KMS-11 (cell line): ENCODE data around the gene RALGPS1.

Experiments used
- H2AFZ ChIP-seq: fragments of 200-600 bp; sonication (generic); 2 replicates; pipeline ENCODE4 v1.6.1; 2016; ENCODE audit warnings: antibody characterized with exemption, mixed run types, low read depth
- H3K27ac ChIP-seq: fragments of 200-600 bp; sonication (generic); 2 replicates; pipeline ENCODE4 v1.6.1; 2016; ENCODE audit warnings: mild to moderate bottlenecking, mixed run types
- H3K27me3 ChIP-seq: fragments of 200-600 bp; sonication (generic); 2 replicates; pipeline ENCODE4 v1.6.1; 2017; ENCODE audit warnings: mild to moderate bottlenecking, low read depth, mixed run types, moderate library complexity; ENCODE audit not compliant: insufficient read depth
- H3K36me3 ChIP-seq: fragments of 200-600 bp; sonication (generic); 2 replicates; pipeline ENCODE4 v1.6.1; 2017; ENCODE audit warnings: mild to moderate bottlenecking, mixed run types; ENCODE audit not compliant: insufficient read depth
- H3K4me1 ChIP-seq: fragments of 200-600 bp; sonication (generic); 2 replicates; pipeline ENCODE4 v1.6.1; 2016; ENCODE audit warnings: mild to moderate bottlenecking, low read depth, mixed run types; ENCODE audit not compliant: poor library complexity, severe bottlenecking
- H3K4me2 ChIP-seq: fragments of 200-600 bp; sonication (generic); 2 replicates; pipeline ENCODE4 v1.7.0; 2016; ENCODE audit warnings: mild to moderate bottlenecking, mixed run types
- H3K4me3 ChIP-seq: fragments of 200-600 bp; sonication (generic); IDR thresholded peaks from 2 replicates; pipeline ENCODE4 v1.6.1; 2017; ENCODE audit warnings: low read depth, low read length, mixed read lengths; ENCODE audit not compliant: insufficient read depth
- H3K79me2 ChIP-seq: fragments of 200-600 bp; sonication (generic); 2 replicates; pipeline ENCODE4 v1.6.1; 2016; ENCODE audit warnings: low read depth, mixed run types; ENCODE audit not compliant: insufficient read depth
- H3K9ac ChIP-seq: fragments of 200-600 bp; sonication (generic); 2 replicates; pipeline ENCODE4 v1.6.1; 2016; ENCODE audit warnings: mild to moderate bottlenecking, mixed run types
- H4K20me1 ChIP-seq: fragments of 200-600 bp; sonication (generic); 2 replicates; pipeline ENCODE4 v1.6.1; 2016; ENCODE audit warnings: mild to moderate bottlenecking, mixed run types; ENCODE audit not compliant: insufficient read depth
- TF ChIP-seq, protein P1 (sequence below): fragments of 200-600 bp; sonication (generic); conservative IDR thresholded peaks from 2 replicates; pipeline ENCODE4 v1.6.1; 2017; ENCODE audit warnings: low read depth, mild to moderate bottlenecking, antibody characterized with exemption, low read length, moderate library complexity, mixed read lengths

The RALGPS1 gene

DNA sequence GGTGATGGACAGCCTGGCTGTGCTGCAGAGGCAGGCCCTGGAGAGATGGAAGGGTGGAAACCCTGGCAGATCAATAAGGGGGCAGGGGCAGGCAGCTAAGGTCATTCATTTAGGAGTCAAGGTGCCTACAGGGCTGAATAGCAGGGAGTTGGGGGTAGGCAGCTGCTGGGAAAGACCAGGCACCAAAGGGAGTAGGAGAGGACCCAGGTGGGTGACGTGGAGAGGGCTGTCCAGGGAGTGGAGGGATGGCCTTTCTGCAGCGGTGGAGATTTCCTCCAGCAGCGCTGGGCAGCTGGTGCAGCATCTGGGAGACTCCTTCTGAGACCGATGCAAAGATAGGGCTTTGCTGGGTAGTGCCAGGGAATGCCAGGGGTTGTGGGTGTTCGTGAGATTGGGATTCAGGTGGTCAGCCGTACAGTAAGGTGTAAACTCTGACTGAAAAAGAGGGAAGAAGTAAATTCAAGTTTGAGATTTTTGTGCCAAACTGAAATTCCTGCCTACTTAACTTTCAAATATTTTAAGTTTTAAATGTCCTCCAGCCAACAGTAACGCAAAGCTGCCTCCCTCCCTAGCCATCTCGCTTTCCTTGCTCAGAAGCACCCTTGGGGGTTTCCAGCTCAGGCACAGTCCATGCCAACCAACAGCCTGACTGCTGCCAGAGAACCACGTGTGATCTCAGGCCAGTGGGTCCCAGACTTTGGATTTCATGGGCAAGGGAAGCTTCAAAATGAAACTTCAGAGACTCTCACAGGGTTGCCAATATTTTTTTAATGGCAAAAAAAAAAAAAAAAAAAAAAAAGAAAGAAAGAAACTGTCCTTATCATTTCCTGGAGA, 226.5 kb downstream of the RALGPS1 start:
- Histone ChIP-seq H3K9ac (no peak overlapping the region), H4K20me1 (no peaks in the 10 kb centered on the region)
- TF ChIP-seq, protein P1, sequence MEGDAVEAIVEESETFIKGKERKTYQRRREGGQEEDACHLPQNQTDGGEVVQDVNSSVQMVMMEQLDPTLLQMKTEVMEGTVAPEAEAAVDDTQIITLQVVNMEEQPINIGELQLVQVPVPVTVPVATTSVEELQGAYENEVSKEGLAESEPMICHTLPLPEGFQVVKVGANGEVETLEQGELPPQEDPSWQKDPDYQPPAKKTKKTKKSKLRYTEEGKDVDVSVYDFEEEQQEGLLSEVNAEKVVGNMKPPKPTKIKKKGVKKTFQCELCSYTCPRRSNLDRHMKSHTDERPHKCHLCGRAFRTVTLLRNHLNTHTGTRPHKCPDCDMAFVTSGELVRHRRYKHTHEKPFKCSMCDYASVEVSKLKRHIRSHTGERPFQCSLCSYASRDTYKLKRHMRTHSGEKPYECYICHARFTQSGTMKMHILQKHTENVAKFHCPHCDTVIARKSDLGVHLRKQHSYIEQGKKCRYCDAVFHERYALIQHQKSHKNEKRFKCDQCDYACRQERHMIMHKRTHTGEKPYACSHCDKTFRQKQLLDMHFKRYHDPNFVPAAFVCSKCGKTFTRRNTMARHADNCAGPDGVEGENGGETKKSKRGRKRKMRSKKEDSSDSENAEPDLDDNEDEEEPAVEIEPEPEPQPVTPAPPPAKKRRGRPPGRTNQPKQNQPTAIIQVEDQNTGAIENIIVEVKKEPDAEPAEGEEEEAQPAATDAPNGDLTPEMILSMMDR = no peak

DNA sequence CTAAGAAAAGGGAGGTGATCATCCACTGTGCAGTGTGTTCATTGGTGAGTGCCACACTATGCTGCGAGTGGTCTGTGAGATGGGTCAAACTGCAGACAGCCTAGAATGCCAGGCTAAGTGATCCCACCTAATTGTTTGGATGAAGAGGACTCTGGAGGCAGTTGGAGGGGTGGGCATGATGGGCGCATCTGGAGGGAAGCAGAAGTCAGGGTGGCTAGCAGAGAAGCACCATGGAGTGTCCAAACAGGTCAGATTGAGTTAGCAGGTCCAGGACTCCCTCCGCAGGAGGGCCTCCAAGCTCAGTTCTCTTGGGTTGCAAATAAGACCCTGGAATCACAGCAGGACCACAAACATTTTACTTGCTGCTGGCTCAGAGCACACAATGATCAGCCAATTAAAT, 227.7 kb downstream of the RALGPS1 start:
- Histone ChIP-seq H3K4me2 (no peak overlapping the region), H3K79me2 (no peaks in the 10 kb centered on the region), H4K20me1 (no peaks in the 10 kb centered on the region), H3K4me1 (peaks cover 3% of the 10 kb centered on the region), H3K9ac (no peak overlapping the region), H2AFZ (no peak overlapping the region), H3K27me3 (no peaks in the 10 kb centered on the region), H3K4me3 (no peak overlapping the region), H3K27ac (no peak overlapping the region), H3K36me3 (no peaks in the 10 kb centered on the region)
- TF ChIP-seq, protein P1 = no peak

More for the DNA sequence above, 226.5 kb downstream of the RALGPS1 start:
- no peak overlapping the region for H2AFZ ChIP-seq
- H3K79me2 ChIP-seq = no peaks in the 10 kb centered on the region
- H3K4me2 ChIP-seq = no peak overlapping the region
- no peak overlapping the region for H3K4me3 ChIP-seq
- H3K27ac ChIP-seq = no peak overlapping the region
- H3K36me3 ChIP-seq = no peaks in the 10 kb centered on the region
- H3K27me3 ChIP-seq = no peaks in the 10 kb centered on the region
- H3K4me1 ChIP-seq = no peaks in the 10 kb centered on the region

- H2AFZ ChIP-seq = no peak overlapping the region
- peaks cover 3% of the 10 kb centered on the region for H3K4me1 ChIP-seq
- TF ChIP-seq, protein P1 = no peak
- no peak overlapping the region for H3K4me2 ChIP-seq
- no peaks in the 10 kb centered on the region for H3K27me3 ChIP-seq
- no peaks in the 10 kb centered on the region for H3K79me2 ChIP-seq
- H3K27ac ChIP-seq = no peak overlapping the region
- no peaks in the 10 kb centered on the region for H3K36me3 ChIP-seq
- no peak overlapping the region for H3K4me3 ChIP-seq
- H3K9ac ChIP-seq = no peak overlapping the region
- no peaks in the 10 kb centered on the region for H4K20me1 ChIP-seq
Measured at GRCh38 chr9:127142931-127143464, 228.4 kb downstream of the RALGPS1 start.

- H3K4me2 ChIP-seq = no peak overlapping the region
- no peak overlapping the region for H3K4me3 ChIP-seq
- no peaks in the 10 kb centered on the region for H3K27me3 ChIP-seq
- H4K20me1 ChIP-seq = no peaks in the 10 kb centered on the region
- TF ChIP-seq, protein P1 = no peak
- H3K4me1 ChIP-seq = peaks cover 3% of the 10 kb centered on the region
- no peaks in the 10 kb centered on the region for H3K36me3 ChIP-seq
- no peaks in the 10 kb centered on the region for H3K79me2 ChIP-seq
- H3K9ac ChIP-seq = no peak overlapping the region
- no peak overlapping the region for H3K27ac ChIP-seq
- H2AFZ ChIP-seq = no peak overlapping the region
Measured at GRCh38 chr9:127143920-127144465, 229.4 kb downstream of the RALGPS1 start.
